ENCODE results near the gene COL6A5.
"Not testable (repeated sequence)": the region's sequence is repeated elsewhere in the genome, so short reads cannot be mapped to it uniquely, and the experiment has no call there.

Gene COL6A5

GRCh38 chr3:130345487-130346079, at the start of gene COL6A5:
Gene COL6A5, plus strand, starts transcription at chr3:130345672. Its CDS starts 27,967 bp downstream, at chr3:130373639.
- no peak for DNase-seq

DNA sequence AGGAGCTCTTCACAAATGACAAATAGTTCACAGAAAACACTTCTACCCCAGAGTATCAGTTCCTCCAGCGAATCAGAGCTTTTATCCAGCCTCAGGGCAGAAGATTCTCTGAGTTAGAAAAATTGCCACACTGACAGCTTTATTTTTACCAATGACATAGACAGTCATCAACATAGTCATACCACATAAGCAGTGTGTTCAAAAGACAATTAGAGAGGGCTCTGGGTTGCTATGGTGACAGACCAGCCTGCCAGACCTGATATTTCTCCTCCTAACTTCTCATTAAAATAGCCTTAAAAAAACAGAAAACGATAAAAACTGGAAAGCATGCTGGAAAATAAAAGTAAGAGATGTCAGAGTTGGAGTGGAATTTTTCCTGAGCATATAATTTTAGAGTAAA, 45.9 kb upstream of the COL6A5 start:
- no peak for DNase-seq

GRCh38 chr3:130300888-130301287, 44.6 kb upstream of the COL6A5 start:
- DNase-seq = no peak

- DNase-seq = no peak
These were observed 35.4 kb upstream of the COL6A5 start for GRCh38 chr3:130310109-130310508.

DNA sequence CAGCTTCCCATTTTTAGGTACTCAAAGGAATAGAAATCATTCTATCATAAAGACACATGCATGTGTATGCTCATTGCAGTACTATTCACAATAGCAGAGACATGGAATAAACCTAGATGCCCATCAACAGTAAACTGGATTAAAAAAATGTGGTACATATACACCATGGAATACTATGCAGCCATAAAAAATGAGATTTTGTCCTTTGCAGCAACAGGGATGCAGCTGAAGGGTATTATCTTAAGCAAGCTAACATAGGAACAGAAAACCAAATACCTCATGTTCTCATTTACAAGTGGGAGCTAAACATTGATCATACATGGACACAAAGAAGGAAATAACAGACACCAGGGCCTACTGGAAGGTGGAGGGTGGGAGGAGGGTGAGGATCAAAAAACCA, 33.1 kb upstream of the COL6A5 start:
- DNase-seq = no peak

GRCh38 chr3:130316169-130316568, 29.3 kb upstream of the COL6A5 start:
- no peak for DNase-seq

- DNase-seq = no peak
These were observed 22.0 kb upstream of the COL6A5 start for GRCh38 chr3:130323503-130323902.

DNA sequence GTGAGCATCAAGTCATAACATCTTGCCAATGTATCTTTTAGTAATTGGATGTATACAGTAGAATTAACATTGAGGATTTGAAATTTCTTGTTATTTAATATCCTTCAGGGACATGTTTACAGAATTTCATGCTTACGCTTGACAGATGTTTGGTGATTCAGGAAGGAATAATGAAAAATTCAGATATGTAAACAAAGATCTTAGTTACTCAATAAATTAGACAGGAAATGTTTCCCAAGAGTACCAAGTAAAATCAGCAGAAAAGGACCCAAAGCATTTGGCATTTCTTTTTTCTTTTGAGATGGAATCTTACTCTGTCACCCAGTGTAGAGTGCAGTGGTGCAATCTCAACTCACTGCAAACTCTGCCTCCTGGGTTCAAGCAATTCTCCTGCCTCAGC, 4.7 kb upstream of the COL6A5 start:
- DNase-seq = no peak

GRCh38 chr3:130341388-130341787, 4.1 kb upstream of the COL6A5 start:
- DNase-seq = no peak

GRCh38 chr3:130341882-130342281, 3.6 kb upstream of the COL6A5 start:
- no peak for DNase-seq

- no peak for DNase-seq
These were observed 2.4 kb upstream of the COL6A5 start for GRCh38 chr3:130342821-130343661.

DNA sequence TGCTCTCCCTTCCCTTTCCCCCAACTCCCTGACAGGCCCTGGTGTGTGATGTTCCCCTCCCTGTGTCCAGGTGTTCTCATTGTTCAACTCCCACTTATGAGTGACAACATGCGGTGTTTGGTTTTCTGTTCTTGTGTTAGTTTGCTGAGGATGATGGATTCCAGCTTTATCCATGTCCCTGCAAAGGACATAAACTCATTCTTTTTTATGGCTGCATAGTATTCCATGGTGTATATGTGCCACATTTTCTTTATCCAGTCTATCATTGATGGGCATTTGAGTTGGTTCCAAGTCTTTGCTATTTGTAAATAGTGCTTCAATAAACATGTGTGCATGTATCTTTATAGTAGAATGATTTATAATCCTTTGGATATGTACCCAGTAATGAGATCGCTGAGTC, 2.8 kb downstream of the COL6A5 start:
- not testable (repeated sequence) for DNase-seq

- DNase-seq = no peak
These were observed 9.0 kb downstream of the COL6A5 start for GRCh38 chr3:130354430-130354829.

DNA sequence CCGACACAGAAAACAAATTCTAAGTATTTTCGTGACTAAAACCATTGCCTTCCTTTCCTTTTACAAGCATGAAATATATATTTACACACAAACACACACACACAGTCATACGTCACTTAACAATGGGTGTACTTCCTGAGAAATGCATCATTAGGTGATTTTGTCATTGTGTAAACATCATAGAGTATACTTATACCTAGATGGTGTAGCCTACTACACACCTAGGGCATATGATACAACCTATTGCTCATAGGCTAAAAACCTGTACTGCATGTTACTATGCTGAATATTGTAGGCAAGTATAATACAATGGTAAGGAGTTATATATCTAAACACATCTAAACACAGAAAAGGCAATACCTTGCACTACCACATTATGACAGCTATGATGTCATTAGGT, 28.6 kb downstream of the COL6A5 start:
- DNase-seq = no peak

DNA sequence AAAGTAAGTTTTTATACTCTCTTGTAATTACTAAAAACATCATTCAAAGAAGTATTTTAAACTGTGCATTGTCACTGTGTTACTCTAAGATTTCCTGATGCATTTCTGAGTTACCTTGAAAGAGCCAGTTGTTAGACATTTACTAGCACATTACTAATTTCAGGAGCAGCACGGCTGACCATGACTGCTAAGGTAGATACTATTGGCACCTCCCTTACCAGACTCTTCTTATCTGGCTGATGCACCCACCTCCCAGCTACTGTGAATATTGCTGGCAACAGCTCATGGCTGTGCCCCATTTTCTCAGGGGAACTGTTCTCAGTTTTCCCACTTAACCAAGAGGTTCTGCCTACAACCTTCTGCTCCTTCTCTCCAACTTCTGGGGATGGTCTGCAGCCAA, 29.4 kb downstream of the COL6A5 start:
- no peak for DNase-seq

DNA sequence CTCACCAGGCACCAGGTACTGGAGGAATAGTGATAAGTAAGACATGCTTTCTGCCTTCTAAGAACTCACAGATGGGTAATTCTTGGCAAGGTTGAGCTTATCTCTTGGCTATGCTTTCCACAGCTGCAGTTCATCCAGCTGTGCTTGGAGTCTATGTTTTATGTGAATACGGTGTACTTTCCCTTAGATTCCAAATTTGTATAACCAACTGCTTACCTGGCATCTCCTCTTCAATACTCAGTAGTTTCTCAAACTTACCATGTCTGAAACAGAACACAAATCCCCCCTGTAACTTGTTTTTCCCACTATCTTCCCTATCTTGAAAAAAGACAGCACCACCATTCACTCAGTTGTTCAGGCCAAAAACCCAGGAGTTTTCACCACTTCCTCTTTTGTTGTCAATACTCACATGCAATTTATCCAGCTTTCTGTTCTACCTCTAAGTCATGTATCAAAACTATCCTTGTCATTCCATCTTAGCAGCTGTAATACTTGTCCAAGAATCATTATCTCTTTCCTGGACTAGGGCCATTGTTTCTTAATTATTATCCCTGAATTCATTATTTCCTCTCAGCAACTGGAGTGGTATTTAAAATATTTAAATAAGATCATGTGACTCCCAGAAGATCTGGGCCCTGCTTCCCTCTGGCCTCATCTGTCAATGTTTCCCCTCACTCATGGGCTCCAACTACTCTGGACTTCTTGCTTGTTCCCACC, 32.6 kb downstream of the COL6A5 start:
- DNase-seq = no peak

DNA sequence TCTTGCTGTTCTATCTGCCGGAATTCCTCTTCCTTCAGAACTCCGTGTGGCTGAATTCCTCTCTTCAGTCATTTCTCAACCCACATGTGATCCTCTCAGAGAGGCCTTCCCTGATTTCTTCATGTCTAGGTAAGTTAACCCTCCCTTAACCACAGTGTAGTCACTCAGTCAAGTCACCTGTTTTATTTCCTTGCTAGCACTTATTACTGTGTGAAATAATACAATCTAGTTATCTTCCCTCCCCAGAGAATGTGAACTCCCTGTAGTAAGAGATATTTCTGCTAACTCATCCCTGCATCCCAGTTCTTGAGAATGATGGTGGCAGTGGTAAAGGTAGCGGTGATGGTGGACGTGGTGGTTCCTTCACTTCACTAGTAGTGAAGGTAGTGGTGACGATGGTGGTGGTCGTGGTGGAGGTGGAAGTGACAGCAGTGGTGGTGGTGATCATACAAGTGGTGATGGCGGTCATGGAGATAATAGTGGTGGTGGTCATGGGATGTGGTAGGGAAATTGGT, 33.3 kb downstream of the COL6A5 start:
- DNase-seq = no peak

GRCh38 chr3:130379274-130379673, 33.8 kb downstream of the COL6A5 start:
- DNase-seq = no peak

GRCh38 chr3:130380398-130380797, 34.9 kb downstream of the COL6A5 start:
- DNase-seq = no peak

DNA sequence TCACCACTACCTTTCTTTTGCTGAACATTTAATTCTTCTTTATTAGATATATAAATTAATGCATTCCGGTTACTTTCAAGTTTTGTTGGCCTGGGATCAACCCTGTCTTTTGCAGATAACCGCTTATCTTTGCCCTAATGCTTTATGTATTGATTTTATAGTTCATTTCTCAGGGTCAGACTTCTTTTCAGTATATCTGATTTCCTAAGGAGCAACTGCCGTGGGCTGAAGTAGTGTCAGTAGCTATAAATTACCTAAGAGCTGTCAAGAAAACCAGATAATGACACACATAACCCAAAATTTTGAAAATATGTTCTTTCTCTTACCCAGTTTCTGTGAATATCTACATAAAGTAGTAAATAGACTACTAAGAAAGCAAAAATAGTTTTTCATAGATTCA, 38.0 kb downstream of the COL6A5 start:
- DNase-seq = no peak

DNA sequence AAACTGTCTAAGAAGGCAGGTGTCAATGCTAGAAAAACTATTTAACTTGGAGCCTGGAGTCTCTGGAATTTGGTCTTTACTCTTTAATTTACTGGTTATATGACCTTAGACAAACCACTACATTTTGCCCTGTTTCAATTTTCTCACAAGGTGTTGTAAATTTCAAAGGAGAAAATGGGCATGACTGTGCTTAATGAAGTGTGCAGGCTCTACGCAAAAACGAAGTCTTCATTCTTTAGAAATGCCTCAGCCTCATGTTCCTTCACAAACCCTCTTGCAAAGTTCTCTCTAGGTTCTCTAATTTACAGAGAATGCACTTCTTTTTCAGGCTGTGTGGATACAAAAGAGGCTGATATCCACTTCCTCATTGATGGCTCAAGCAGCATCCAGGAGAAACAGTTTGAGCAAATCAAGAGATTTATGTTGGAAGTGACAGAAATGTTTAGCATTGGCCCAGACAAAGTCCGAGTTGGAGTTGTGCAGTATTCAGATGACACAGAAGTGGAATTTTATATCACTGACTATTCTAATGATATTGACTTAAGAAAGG, 39.1 kb downstream of the COL6A5 start:
- no peak for DNase-seq

- no peak for DNase-seq
These were observed 41.3 kb downstream of the COL6A5 start for GRCh38 chr3:130386604-130387263.

Data from activated CD8-positive, alpha-beta memory T cell treated with anti-CD3 and anti-CD28 coated beads, Interleukin-2, amount 50 U/mL, for 4 hours (primary cell).